Common myeloid progenitor, CD34-positive (primary cell): ENCODE measurements around the gene IBTK.

Experiments
- CTCF ChIA-PET: fragments of 350-600 bp; sonication (Branson Sonifier 250); formaldehyde crosslinking; loops from one replicate; lab custom pipeline; 2021; ENCODE audit warnings: antibody characterized with exemption; lab: Charles Lee
- POLR2A ChIA-PET: fragments of 350-600 bp; sonication (Branson Sonifier 250); formaldehyde crosslinking; loops from one replicate; lab custom pipeline; 2021; ENCODE audit warnings: antibody characterized with exemption; lab: Charles Lee
- DNase-seq, 3 donors: peaks; one replicate each; pipeline versions ENCODE4 v3.0.0 to v3.0.0-alpha.2; 2013
- H3K27ac ChIP-seq, 2 experiments: 1 replicate in 1 of 2; 2 replicates in 1 of 2; pipeline ENCODE4 v1.7.0; 2013; ENCODE audit warnings: inconsistent platforms in 2 of 2, low read length in 2 of 2, mild to moderate bottlenecking in 2 of 2, low read depth in 1 of 2, moderate library complexity in 1 of 2; ENCODE audit not compliant: severe bottlenecking in 2 of 2, insufficient read depth in 1 of 2, poor library complexity in 1 of 2
- H3K27me3 ChIP-seq, 5 experiments: replicated peaks in 2 of 5; 1 replicate in 3 of 5; 2 replicates in 2 of 5; pipeline versions ENCODE4 v1.6.1 to v1.7.0; 2013; ENCODE audit warnings: low read length in 4 of 5, mild to moderate bottlenecking in 2 of 5, moderate library complexity in 2 of 5, inconsistent platforms in 1 of 5; ENCODE audit not compliant: insufficient read depth in 5 of 5, control insufficient read depth in 4 of 5
- H3K36me3 ChIP-seq, 4 experiments: 1 replicate in 2 of 4; 2 replicates in 2 of 4; pipeline versions ENCODE4 v1.6.1 to v1.7.0; 2013; ENCODE audit warnings: low read length in 3 of 4, control low read depth in 1 of 4, mild to moderate bottlenecking in 1 of 4; ENCODE audit not compliant: control insufficient read depth in 4 of 4, insufficient read depth in 4 of 4
- H3K4me1 ChIP-seq, 4 experiments: 1 replicate in 3 of 4; 2 replicates in 1 of 4; pipeline versions ENCODE4 v1.6.1 to v1.7.1; 2013; ENCODE audit warnings: low read length in 3 of 4, mild to moderate bottlenecking in 3 of 4, control low read depth in 1 of 4, inconsistent platforms in 1 of 4, moderate library complexity in 1 of 4; ENCODE audit not compliant: control insufficient read depth in 4 of 4, insufficient read depth in 4 of 4; ENCODE audit errors: control extremely low read depth in 1 of 4
- H3K4me3 ChIP-seq, 7 experiments: 1 replicate in 4 of 7; 2 replicates in 3 of 7; pipeline versions ENCODE4 v1.5.1 to v1.7.0; 2013; ENCODE audit warnings: mild to moderate bottlenecking in 7 of 7, low read length in 6 of 7, moderate library complexity in 6 of 7, inconsistent platforms in 2 of 7, low read depth in 2 of 7, control low read depth in 1 of 7; ENCODE audit not compliant: insufficient read depth in 4 of 7, control insufficient read depth in 1 of 7; ENCODE audit errors: extremely low read depth in 1 of 7
- H3K9me3 ChIP-seq, 5 experiments: 1 replicate in 4 of 5; 2 replicates in 1 of 5; pipeline versions ENCODE4 v1.6.1 to v1.7.1; 2013; ENCODE audit warnings: low read length in 4 of 5, mild to moderate bottlenecking in 2 of 5, inconsistent platforms in 1 of 5, low read depth in 1 of 5, moderate library complexity in 1 of 5; ENCODE audit not compliant: control insufficient read depth in 4 of 5, insufficient read depth in 2 of 5; ENCODE audit errors: control extremely low read depth in 1 of 5
- WGBS: methylation state at CpG from one replicate; pipeline ENCODE4 v1.1.5; 2013; ENCODE audit not compliant: insufficient coverage; 5-methylcytosine and 5-hydroxymethylcytosine counted together

Gene IBTK

GRCh38 chr6:82182756-82183155 is 64.8 kb downstream of the IBTK start:
- CTCF ChIA-PET: interaction anchor here (1.5 kb wide), 1 partner anchor 883 kb away, joined by 3 read pairs; the partner anchor contains the start of gene UBE3D
- POLR2A ChIA-PET: no interaction called here
- H3K36me3 ChIP-seq: peaks cover 14 to 44% (median 27%) of the 10 kb centered on the region in 4 experiments

GRCh38 chr6:82179415-82179814 is 68.1 kb downstream of the IBTK start:
- Histone ChIP-seq H3K27ac (no peak overlapping the region), H3K36me3 (peaks cover 9 to 41% (median 13%) of the 10 kb centered on the region in 4 experiments), H3K9me3 (no peaks in the 10 kb centered on the region), H3K4me3 (no peak overlapping the region), H3K27me3 (no peaks in the 10 kb centered on the region), H3K4me1 (no peaks in the 10 kb centered on the region)
- DNase-seq: no peak
- CTCF ChIA-PET: interaction anchor here (1.4 kb wide), 1 partner anchor 8 kb away, joined by 3 read pairs; no protein-coding TSS in a partner anchor
- 100% methylated on average over 4 of the region's 4 CpGs for WGBS
- POLR2A ChIA-PET: no interaction called here

More at GRCh38 chr6:82182756-82183155, 64.8 kb downstream of the IBTK start:
- no peak overlapping the region for H3K27ac ChIP-seq
- H3K27me3 ChIP-seq: no peaks in the 10 kb centered on the region
- 100% methylated on average over 1 of the region's 1 CpG for WGBS
- H3K9me3 ChIP-seq: no peaks in the 10 kb centered on the region
- H3K4me3 ChIP-seq: no peak overlapping the region
- no peak for DNase-seq
- no peaks in the 10 kb centered on the region for H3K4me1 ChIP-seq

- no peak for DNase-seq
- H3K4me3 ChIP-seq: no peak overlapping the region
- ChIA-PET CTCF (interaction anchor here (1.0 kb wide), 1 partner anchor 11 kb away, joined by 4 read pairs; no protein-coding TSS in a partner anchor), POLR2A (no interaction called here)
- WGBS: 100% methylated on average over 1 of the region's 1 CpG
- H3K36me3 ChIP-seq: peaks cover 8 to 41% (median 13%) of the 10 kb centered on the region in 4 experiments
- no peaks in the 10 kb centered on the region for H3K27me3 ChIP-seq
- no peak overlapping the region for H3K27ac ChIP-seq
- no peaks in the 10 kb centered on the region for H3K9me3 ChIP-seq
- H3K4me1 ChIP-seq: no peaks in the 10 kb centered on the region
These were observed 68.8 kb downstream of the IBTK start for GRCh38 chr6:82178759-82179112.

- CTCF ChIA-PET: interaction anchor here (0.8 to 1.0 kb wide), 2 partner anchors 12 to 22 kb away, joined by 3 to 4 read pairs; no protein-coding TSS in a partner anchor
- no CpG with 5 or more reads among the region's 2 CpGs for WGBS
These were observed 69.3 kb downstream of the IBTK start for GRCh38 chr6:82178077-82178758.

GRCh38 chr6:82176616-82177015 is 70.9 kb downstream of the IBTK start:
- no peak overlapping the region for H3K27ac ChIP-seq
- no peaks in the 10 kb centered on the region for H3K27me3 ChIP-seq
- ChIA-PET POLR2A (no interaction called here), CTCF (interaction anchor here (1.4 kb wide), 1 partner anchor 10 kb away, joined by 3 read pairs; no protein-coding TSS in a partner anchor)
- no peak for DNase-seq
- peaks cover 12 to 46% (median 17%) of the 10 kb centered on the region in 4 experiments for H3K36me3 ChIP-seq
- H3K4me1 ChIP-seq: no peaks in the 10 kb centered on the region
- WGBS: no CpG with 5 or more reads among the region's 1 CpG
- H3K4me3 ChIP-seq: no peak overlapping the region
- H3K9me3 ChIP-seq: no peaks in the 10 kb centered on the region

More at GRCh38 chr6:82178077-82178758, 69.3 kb downstream of the IBTK start:
- H3K4me3 ChIP-seq: no peak overlapping the region
- H3K27me3 ChIP-seq: no peaks in the 10 kb centered on the region
- H3K9me3 ChIP-seq: no peaks in the 10 kb centered on the region
- POLR2A ChIA-PET: no interaction called here
- peaks cover 8 to 41% (median 13%) of the 10 kb centered on the region in 4 experiments for H3K36me3 ChIP-seq
- no peaks in the 10 kb centered on the region for H3K4me1 ChIP-seq
- peak; percentile 12 to 18 (median 14) for DNase-seq
- no peak overlapping the region for H3K27ac ChIP-seq

- H3K9me3 ChIP-seq: no peaks in the 10 kb centered on the region
- ChIA-PET CTCF (no interaction called here), POLR2A (no interaction called here)
- H3K4me3 ChIP-seq: no peak overlapping the region
- 100% methylated on average over 4 of the region's 5 CpGs for WGBS
- peaks cover 14 to 48% (median 26%) of the 10 kb centered on the region in 4 experiments for H3K36me3 ChIP-seq
- H3K27ac ChIP-seq: no peak overlapping the region
- no peaks in the 10 kb centered on the region for H3K4me1 ChIP-seq
- no peak for DNase-seq
- no peaks in the 10 kb centered on the region for H3K27me3 ChIP-seq
These were observed 75.0 kb downstream of the IBTK start for GRCh38 chr6:82172594-82172993.

- Histone ChIP-seq H3K27me3 (no peaks in the 10 kb centered on the region), H3K9me3 (peaks cover 0 to 2% (median 0%) of the 10 kb centered on the region in 5 experiments), H3K36me3 (peaks cover 14 to 44% (median 26%) of the 10 kb centered on the region in 4 experiments), H3K4me3 (no peak overlapping the region), H3K27ac (no peak overlapping the region), H3K4me1 (no peaks in the 10 kb centered on the region)
- WGBS: no CpG with 5 or more reads among the region's 2 CpGs
- DNase-seq: no peak
- CTCF ChIA-PET: no interaction called here
- POLR2A ChIA-PET: no interaction called here
These were observed 78.2 kb downstream of the IBTK start for GRCh38 chr6:82169138-82169876.
